GM21528 (cell line): ENCODE measurements around the gene C3AR1.

Experiments
- ATAC-seq: cut with Tn5 transposase; IDR thresholded peaks from one replicate; pipeline ENCODE4 v1.9.1; 2021; ENCODE audit warnings: mild to moderate bottlenecking, moderate library complexity; ENCODE audit not compliant: unreplicated experiment, low FRiP score

C3AR1 gene

GRCh38 chr12:8058506-8058905 is 7.7 kb downstream of the C3AR1 start:
- ATAC-seq, result no peak

- no peak for ATAC-seq
These were observed 8.3 kb downstream of the C3AR1 start for GRCh38 chr12:8057839-8058238.

GRCh38 chr12:8057306-8057705 is 8.9 kb downstream of the C3AR1 start:
- no peak for ATAC-seq

GRCh38 chr12:8054816-8055215 is 11.3 kb downstream of the C3AR1 start:
- ATAC-seq, result no peak

- no peak for ATAC-seq
These were observed 13.5 kb downstream of the C3AR1 start for GRCh38 chr12:8052679-8053078.

- ATAC-seq, result no peak
These were observed 15.4 kb downstream of the C3AR1 start for GRCh38 chr12:8050600-8051250.

GRCh38 chr12:8048906-8049305 is 17.3 kb downstream of the C3AR1 start:
- no peak for ATAC-seq

GRCh38 chr12:8047842-8048241 is 18.3 kb downstream of the C3AR1 start:
- ATAC-seq, result no peak

GRCh38 chr12:8045952-8046944 is 19.9 kb downstream of the C3AR1 start:
- ATAC-seq, result no peak

GRCh38 chr12:8040791-8041190 is 25.4 kb downstream of the C3AR1 start:
- ATAC-seq, result no peak

- ATAC-seq, result no peak
These were observed 27.5 kb downstream of the C3AR1 start for GRCh38 chr12:8038659-8039114.

- no peak for ATAC-seq
These were observed 28.2 kb downstream of the C3AR1 start for GRCh38 chr12:8037947-8038346.

- ATAC-seq, result no peak
These were observed 29.0 kb downstream of the C3AR1 start for GRCh38 chr12:8037046-8037663.

GRCh38 chr12:8036346-8036745 is 29.8 kb downstream of the C3AR1 start:
- no peak for ATAC-seq

- no peak for ATAC-seq
These were observed 30.6 kb downstream of the C3AR1 start for GRCh38 chr12:8035440-8036010.

- ATAC-seq, result no peak
These were observed 31.4 kb downstream of the C3AR1 start for GRCh38 chr12:8034802-8035201.

- ATAC-seq, result no peak
These were observed 32.8 kb downstream of the C3AR1 start for GRCh38 chr12:8033153-8034044.

GRCh38 chr12:8032242-8033152 is 33.7 kb downstream of the C3AR1 start, which contains the start of gene FOXJ2:
TSS of gene FOXJ2 (plus strand) at chr12:8032716. CDS start at chr12:8039833, 7,117 bp downstream.
- peak; percentile 73 for ATAC-seq

GRCh38 chr12:8031872-8032241 is 34.3 kb downstream of the C3AR1 start:
- no peak for ATAC-seq
